Calu3 (cell line): ENCODE data around the gene CD99. TPM values are rescaled to one million over a fixed set of nuclear protein-coding genes. Genes with fewer than 3 reads are reported as not detected.

Source experiments
- BruUV-seq: library from RNA; stranded (reverse); fragments of 400-500 nt; replicated peaks from 2 replicates; lab custom pipeline; 2021; lab: Mats Ljungman, UMichigan
- CTCF ChIA-PET: fragments of 300-600 bp; sonication (Branson Sonifier 250); formaldehyde crosslinking; loops from one replicate; lab custom pipeline; 2022; ENCODE audit warnings: antibody characterized with exemption; lab: Charles Lee
- DNase-seq: peaks from one replicate; pipeline ENCODE4 v3.0.0; 2022
- H3K27ac Mint-ChIP-seq: one replicate; pipeline ENCODE4 v1.8.0; 2022; ENCODE audit warnings: mixed read lengths; ENCODE audit not compliant: unreplicated experiment
- H3K27me3 Mint-ChIP-seq: one replicate; pipeline ENCODE4 v1.8.0; 2022; ENCODE audit warnings: mixed read lengths; ENCODE audit not compliant: unreplicated experiment
- H3K36me3 Mint-ChIP-seq: one replicate; pipeline ENCODE4 v1.8.0; 2022; ENCODE audit warnings: mild to moderate bottlenecking, moderate library complexity, mixed read lengths; ENCODE audit not compliant: insufficient read depth, unreplicated experiment
- H3K4me1 Mint-ChIP-seq: one replicate; pipeline ENCODE4 v1.8.0; 2022; ENCODE audit warnings: mild to moderate bottlenecking, low read depth, mixed read lengths; ENCODE audit not compliant: unreplicated experiment
- H3K4me3 Mint-ChIP-seq: one replicate; pipeline ENCODE4 v1.8.0; 2022; ENCODE audit warnings: mild to moderate bottlenecking, low read depth, moderate library complexity, mixed read lengths; ENCODE audit not compliant: unreplicated experiment
- H3K9me3 Mint-ChIP-seq: one replicate; pipeline ENCODE4 v1.8.0; 2022; ENCODE audit warnings: low read depth, mixed read lengths; ENCODE audit not compliant: unreplicated experiment
- intact Hi-C: fragments of 100-400 bp; cut with micrococcal nuclease; formaldehyde crosslinking; loops from one replicate; pipeline ENCODE4 v1.10.0; 2022; ENCODE audit not compliant: unreplicated experiment
- total RNA-seq: library from RNA; stranded (reverse); gene quantifications from 2 replicates; pipeline ENCODE4 v1.2.3, GENCODE V29; 2022
- TF ChIP-seq, protein P1 (sequence below): fragments of 200-600 bp; IDR thresholded peaks from one replicate; pipeline ENCODE4 v1.8.0; 2022; ENCODE audit warnings: antibody characterized with exemption; ENCODE audit not compliant: unreplicated experiment

CD99 gene
- total RNA-seq, 1 experiment from 2014 or later = 73.9 TPM

DNA sequence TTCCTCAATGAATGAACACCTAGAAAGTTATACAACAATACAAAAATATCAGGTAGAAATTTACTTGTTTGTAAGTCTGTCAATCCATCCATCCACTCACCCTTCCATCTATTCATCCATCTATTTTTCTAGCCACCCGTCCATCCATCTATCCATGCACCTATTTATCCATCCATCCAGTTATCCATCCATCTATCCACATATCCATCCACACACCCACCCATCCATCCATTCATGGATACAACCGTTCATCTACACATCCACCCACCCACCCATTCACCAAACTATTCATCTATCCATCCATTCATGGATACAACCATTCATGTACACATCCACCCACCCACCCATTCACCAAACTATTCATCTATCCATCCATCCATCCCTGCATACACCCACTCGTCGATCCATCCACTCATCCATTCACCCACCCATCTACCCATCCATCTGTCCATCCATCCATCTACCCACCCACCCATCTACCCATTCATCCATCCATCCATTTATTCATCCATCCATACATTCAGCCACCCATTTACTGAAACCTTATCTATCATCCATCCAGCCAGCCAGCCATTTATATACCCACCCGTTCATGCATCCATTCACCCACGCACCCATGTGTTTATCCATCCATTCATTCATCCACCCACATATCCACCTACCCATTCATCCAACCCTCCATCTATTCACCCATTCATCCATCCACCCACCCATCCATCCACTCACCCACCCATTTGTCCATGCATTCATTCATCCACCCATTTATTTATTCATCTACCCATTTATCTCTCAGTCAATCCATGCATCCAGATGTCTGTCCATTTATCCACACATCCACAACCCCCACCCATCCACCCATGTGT is 10.4 kb upstream of the CD99 start:
- peaks cover 11% of the 10 kb centered on the region for H3K4me1 Mint-ChIP-seq
- intact Hi-C loops = no loop called here
- no peaks in the 10 kb centered on the region for H3K36me3 Mint-ChIP-seq

DNA sequence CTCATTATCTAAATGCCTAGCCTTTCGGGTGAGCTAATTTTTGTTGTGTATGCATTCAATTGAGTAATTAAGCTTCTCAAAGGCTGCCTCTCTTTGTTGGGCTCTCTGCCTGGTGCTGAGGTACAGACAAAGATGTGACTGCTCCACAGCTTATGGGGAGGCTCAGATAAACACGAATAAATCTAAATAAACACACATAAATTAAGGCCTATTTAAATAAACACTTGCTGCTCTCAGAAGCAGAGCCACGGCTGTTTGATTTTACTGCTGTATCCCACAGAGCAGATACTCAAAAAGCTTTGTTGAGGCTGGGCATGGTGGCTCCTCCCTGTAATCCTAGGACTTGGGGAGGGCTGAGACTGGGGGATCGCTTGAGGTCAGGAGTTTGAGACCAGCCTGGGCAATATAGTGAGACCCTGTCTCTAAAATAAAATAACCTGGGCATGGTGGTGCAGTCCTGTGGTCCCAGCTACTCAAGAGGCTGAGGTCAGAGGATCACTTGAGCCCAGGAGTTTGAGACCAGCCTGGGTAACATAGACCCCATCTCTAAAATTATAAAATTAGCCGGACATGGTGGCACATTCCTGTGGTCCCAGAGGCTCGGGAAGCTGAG is 8.4 kb upstream of the CD99 start:
- TF ChIP-seq, protein P1, sequence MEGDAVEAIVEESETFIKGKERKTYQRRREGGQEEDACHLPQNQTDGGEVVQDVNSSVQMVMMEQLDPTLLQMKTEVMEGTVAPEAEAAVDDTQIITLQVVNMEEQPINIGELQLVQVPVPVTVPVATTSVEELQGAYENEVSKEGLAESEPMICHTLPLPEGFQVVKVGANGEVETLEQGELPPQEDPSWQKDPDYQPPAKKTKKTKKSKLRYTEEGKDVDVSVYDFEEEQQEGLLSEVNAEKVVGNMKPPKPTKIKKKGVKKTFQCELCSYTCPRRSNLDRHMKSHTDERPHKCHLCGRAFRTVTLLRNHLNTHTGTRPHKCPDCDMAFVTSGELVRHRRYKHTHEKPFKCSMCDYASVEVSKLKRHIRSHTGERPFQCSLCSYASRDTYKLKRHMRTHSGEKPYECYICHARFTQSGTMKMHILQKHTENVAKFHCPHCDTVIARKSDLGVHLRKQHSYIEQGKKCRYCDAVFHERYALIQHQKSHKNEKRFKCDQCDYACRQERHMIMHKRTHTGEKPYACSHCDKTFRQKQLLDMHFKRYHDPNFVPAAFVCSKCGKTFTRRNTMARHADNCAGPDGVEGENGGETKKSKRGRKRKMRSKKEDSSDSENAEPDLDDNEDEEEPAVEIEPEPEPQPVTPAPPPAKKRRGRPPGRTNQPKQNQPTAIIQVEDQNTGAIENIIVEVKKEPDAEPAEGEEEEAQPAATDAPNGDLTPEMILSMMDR = no peak
- peaks cover 4% of the 10 kb centered on the region for H3K9me3 Mint-ChIP-seq
- H3K36me3 Mint-ChIP-seq = no peaks in the 10 kb centered on the region
- H3K4me1 Mint-ChIP-seq = peaks cover under 1% of the 10 kb centered on the region
- BruUV-seq = no TSS peak
- CTCF ChIA-PET = no interaction called here
- H3K4me3 Mint-ChIP-seq = no peak overlapping the region
- H3K27ac Mint-ChIP-seq = no peak overlapping the region
- DNase-seq = no peak
- no peaks in the 10 kb centered on the region for H3K27me3 Mint-ChIP-seq
- intact Hi-C loops = no loop called here

More for the DNA sequence above, 10.4 kb upstream of the CD99 start:
- Mint-ChIP-seq H3K4me3 (no peak overlapping the region), H3K27me3 (no peaks in the 10 kb centered on the region), H3K9me3 (peaks cover 4% of the 10 kb centered on the region), H3K27ac (no peak overlapping the region)
- no peak for DNase-seq
- CTCF ChIA-PET = no interaction called here
- BruUV-seq = no TSS peak
- TF ChIP-seq, protein P1 = no peak

DNA sequence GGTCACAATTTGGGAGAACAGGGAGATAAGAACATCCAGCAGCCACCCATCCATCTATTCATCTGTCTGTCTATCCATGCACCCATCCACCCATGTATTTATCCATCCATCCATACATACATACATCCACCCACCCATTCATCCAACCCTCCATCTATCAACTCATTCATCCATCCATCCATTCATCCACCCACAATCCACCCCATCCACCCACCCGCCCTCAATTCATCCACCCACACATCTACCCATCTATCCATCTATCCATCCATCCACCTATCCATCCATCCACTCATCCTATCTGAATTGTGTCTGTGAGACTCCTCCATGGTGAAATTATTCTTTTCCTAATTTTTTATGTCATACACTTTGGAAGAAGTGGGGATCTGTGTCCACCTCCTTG is 6.8 kb upstream of the CD99 start:
- H3K27me3 Mint-ChIP-seq = no peaks in the 10 kb centered on the region
- H3K4me3 Mint-ChIP-seq = no peak overlapping the region
- CTCF ChIA-PET = no interaction called here
- no peak for DNase-seq
- H3K36me3 Mint-ChIP-seq = no peaks in the 10 kb centered on the region
- no TSS peak for BruUV-seq
- intact Hi-C loops = no loop called here
- TF ChIP-seq, protein P1 = no peak
- no peak overlapping the region for H3K27ac Mint-ChIP-seq
- H3K4me1 Mint-ChIP-seq = no peaks in the 10 kb centered on the region
- no peaks in the 10 kb centered on the region for H3K9me3 Mint-ChIP-seq

DNA sequence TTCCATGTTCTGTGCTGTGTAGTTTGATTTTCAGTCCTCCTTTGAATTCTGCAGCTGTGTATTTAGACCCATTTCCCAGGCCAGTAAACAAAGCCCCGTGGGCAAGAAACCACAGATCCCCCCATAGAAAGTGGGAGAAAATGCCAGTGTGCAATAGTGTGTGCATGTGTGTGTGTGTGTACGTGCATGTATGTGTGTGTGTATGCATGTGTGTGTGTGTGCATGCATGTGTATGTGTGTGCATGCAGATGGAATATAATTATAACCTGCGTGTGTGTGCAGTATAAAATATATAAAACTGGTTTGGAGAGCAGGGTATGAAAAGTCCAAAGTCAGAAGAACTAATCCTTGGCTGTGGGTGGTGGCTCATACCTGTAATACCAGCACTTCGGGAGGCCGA is 5.2 kb upstream of the CD99 start:
- no TSS peak for BruUV-seq
- DNase-seq = no peak
- intact Hi-C loops = no loop called here
- Mint-ChIP-seq H3K4me1 (no peaks in the 10 kb centered on the region), H3K27me3 (no peaks in the 10 kb centered on the region), H3K9me3 (no peaks in the 10 kb centered on the region), H3K27ac (no peak overlapping the region), H3K36me3 (no peaks in the 10 kb centered on the region), H3K4me3 (no peak overlapping the region)
- TF ChIP-seq, protein P1 = no peak
- CTCF ChIA-PET = no interaction called here
